Keratinocyte (primary cell): ENCODE data around the gene PODN. TPM values are rescaled to one million over a fixed set of nuclear protein-coding genes. Genes with fewer than 3 reads are reported as not detected.

ENCODE experiments used
- DNase-seq: peaks from one replicate; pipeline ENCODE4 v3.0.0-alpha.2; 2011; ENCODE audit warnings: low read depth, missing footprints, low spot score
- FAIRE-seq: peaks from 2 replicates; lab custom pipeline; 2011; peaks lifted over from hg19 to GRCh38; lab: Jason Lieb, UNC
- H2AFZ ChIP-seq: 2 replicates; pipeline ENCODE4 v1.6.0; 2012; ENCODE audit warnings: low read length, control low read depth, inconsistent platforms; ENCODE audit not compliant: control insufficient read depth
- H3K27ac ChIP-seq: 2 replicates; pipeline ENCODE4 v1.5.1; 2011; ENCODE audit warnings: low read length; ENCODE audit not compliant: control insufficient read depth, insufficient read depth
- H3K27me3 ChIP-seq: 3 replicates; pipeline ENCODE4 v1.6.0; 2011; ENCODE audit warnings: low read length; ENCODE audit not compliant: control insufficient read depth, insufficient read depth; ENCODE audit errors: extremely low read depth
- H3K36me3 ChIP-seq, 2 experiments: 2 replicates in 1 of 2; 3 replicates in 1 of 2; pipeline ENCODE4 v1.5.1; 2011; ENCODE audit warnings: low read length in 2 of 2, mild to moderate bottlenecking in 1 of 2; ENCODE audit not compliant: control insufficient read depth in 2 of 2, insufficient read depth in 2 of 2; ENCODE audit errors: extremely low read depth in 1 of 2
- H3K4me1 ChIP-seq: 3 replicates; pipeline ENCODE4 v1.5.1; 2011; ENCODE audit warnings: low read length; ENCODE audit not compliant: control insufficient read depth, insufficient read depth; ENCODE audit errors: extremely low read depth
- H3K4me2 ChIP-seq: 3 replicates; pipeline ENCODE4 v1.6.0; 2011; ENCODE audit warnings: low read depth, low read length; ENCODE audit not compliant: control insufficient read depth, insufficient read depth; ENCODE audit errors: extremely low read depth
- H3K4me3 ChIP-seq, 3 experiments: fragments of 200-600 bp in 1 of 3; sonication (generic) in 1 of 3; 2 replicates in 2 of 3; 3 replicates in 1 of 3; pipeline ENCODE4 v1.5.1; 2011 to 2016; ENCODE audit warnings: low read length in 3 of 3, mild to moderate bottlenecking in 3 of 3, control low read depth in 2 of 3, inconsistent platforms in 1 of 3, low read depth in 1 of 3, mixed read lengths in 1 of 3, mixed run types in 1 of 3, moderate library complexity in 1 of 3; ENCODE audit not compliant: control insufficient read depth in 2 of 3, insufficient read depth in 2 of 3; ENCODE audit errors: extremely low read depth in 1 of 3
- H3K79me2 ChIP-seq: 2 replicates; pipeline ENCODE4 v1.6.0; 2012; ENCODE audit warnings: low read length; ENCODE audit not compliant: control insufficient read depth, insufficient read depth
- H3K9ac ChIP-seq: 3 replicates; pipeline ENCODE4 v1.6.0; 2011; ENCODE audit warnings: low read length; ENCODE audit not compliant: control insufficient read depth, insufficient read depth; ENCODE audit errors: extremely low read depth
- H3K9me1 ChIP-seq: 3 replicates; pipeline ENCODE4 v1.6.0; 2011; ENCODE audit warnings: low read length; ENCODE audit not compliant: control insufficient read depth, insufficient read depth; ENCODE audit errors: extremely low read depth
- H3K9me3 ChIP-seq: 2 replicates; pipeline ENCODE4 v1.5.1; 2012; ENCODE audit warnings: low read depth, low read length; ENCODE audit not compliant: control insufficient read depth
- H4K20me1 ChIP-seq: 3 replicates; pipeline ENCODE4 v1.6.0; 2011; ENCODE audit warnings: low read length; ENCODE audit not compliant: control insufficient read depth, insufficient read depth; ENCODE audit errors: extremely low read depth
- EZH2 ChIP-seq: IDR thresholded peaks from one replicate; pipeline ENCODE4 v1.6.1; 2012; ENCODE audit warnings: inconsistent platforms, mild to moderate bottlenecking, low read length, moderate library complexity
- dilution Hi-C: fragments of 300-500 bp; cut with MboI; formaldehyde crosslinking; loops from one replicate; pipeline ENCODE4 v1.7.0; 2020; ENCODE audit warnings: low sequenced_read_pairs; ENCODE audit not compliant: extremely low pct_ligation_motif_present
- polyA plus RNA-seq, 5 experiments: library from polyadenylated mRNA; depleted of rRNA in 3 of 5; stranded (reverse) in 3 of 5; stranded (forward) in 1 of 5; unstranded in 1 of 5; fragments of >200 nt; gene quantifications; 1 replicate in 1 of 5; 2 replicates in 3 of 5; 3 replicates in 1 of 5; pipeline versions ENCODE4 v1.2.1 to v1.2.3, GENCODE V29; 2011 to 2012; ENCODE audit warnings: missing spikeins in 2 of 5, low read depth in 1 of 5, low replicate concordance in 1 of 5
- small RNA-seq, 3 experiments: library from RNA; depleted of rRNA; stranded (forward); fragments of <200 nt; gene quantifications; one replicate each; pipeline ENCODE3, GENCODE V24; 2012; ENCODE audit warnings: low read depth in 3 of 3, low replicate concordance in 1 of 3; ENCODE audit not compliant: insufficient read length in 3 of 3
- TF ChIP-seq, protein P1 (sequence below), 3 experiments: IDR thresholded peaks in 1 of 3; conservative IDR thresholded peaks in 1 of 3; optimal IDR thresholded peaks in 1 of 3; 2 replicates in 2 of 3; 3 replicates in 1 of 3; pipeline versions ENCODE3 to v1.5.1; 2011; ENCODE audit warnings: low read length in 3 of 3, mild to moderate bottlenecking in 3 of 3, moderate library complexity in 2 of 3, control low read depth in 1 of 3, inconsistent platforms in 1 of 3; ENCODE audit not compliant: insufficient read depth in 2 of 3; ENCODE audit errors: extremely low read depth in 1 of 3

Gene PODN
- polyA plus RNA-seq, 1 donor (not counting 4 experiments of a cell fraction or from before 2014, with no cell fraction given): not detected

DNA sequence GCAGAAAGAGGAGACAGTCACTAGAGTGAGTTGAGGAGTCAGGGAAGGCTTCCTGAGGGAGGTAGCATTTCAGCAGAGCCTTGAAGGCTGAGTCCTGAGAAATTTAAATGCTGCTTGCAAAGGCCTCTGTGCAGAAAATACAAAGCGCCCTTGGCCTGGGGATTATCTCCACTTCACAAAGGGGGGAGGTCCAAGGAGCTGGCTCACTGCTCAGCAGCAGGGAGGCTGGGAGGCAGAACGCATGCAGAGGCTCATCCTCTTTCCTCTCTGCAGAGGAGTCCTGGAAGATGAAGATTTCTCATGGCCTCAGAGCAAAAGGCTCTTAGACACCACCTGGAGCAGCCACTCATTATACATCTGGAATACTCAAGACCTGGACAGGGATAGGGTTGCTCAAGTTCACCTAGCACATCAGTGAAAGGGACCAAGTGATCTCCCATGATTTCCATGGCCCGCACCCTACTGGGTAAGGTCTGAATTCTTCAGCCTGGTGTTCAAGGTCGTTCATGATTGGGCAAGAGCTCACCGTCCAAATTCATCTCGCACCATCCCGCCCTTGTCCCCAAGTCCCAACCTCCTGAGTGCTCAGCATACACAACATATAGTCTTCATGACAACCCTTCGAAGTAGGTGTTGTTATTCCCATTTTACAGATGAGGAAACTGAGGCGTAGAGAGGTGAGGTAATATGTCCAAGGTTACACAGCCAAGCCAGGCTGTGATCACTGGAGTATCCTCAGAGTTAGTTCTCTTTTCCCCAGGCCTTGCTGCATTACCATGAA lies 71.4 kb downstream of the PODN start:
- H3K4me3 ChIP-seq: no peak overlapping the region

DNA sequence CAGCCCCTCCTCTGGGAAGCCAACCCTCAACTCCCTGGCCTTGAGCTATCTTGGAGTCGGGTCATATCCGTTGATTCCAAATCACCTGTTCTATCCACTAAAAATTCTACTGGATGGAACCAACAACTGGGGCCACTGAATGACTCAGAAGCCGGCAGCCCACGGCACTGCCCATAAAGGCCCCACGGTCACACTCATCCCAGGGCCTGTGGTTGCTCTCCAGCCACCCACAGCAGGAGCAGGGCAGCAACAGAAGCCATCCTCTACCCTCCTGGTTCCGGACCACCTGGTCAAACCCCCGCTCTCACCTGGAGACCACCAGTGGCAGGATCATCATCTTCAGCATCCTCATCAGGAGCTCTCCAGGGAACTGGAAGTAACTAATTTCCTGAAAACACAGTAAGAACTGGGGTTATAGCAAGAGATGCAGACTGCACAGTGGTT lies 72.1 kb downstream of the PODN start:
- DNase-seq (no peak), FAIRE-seq (no peak)
- H3K79me2 ChIP-seq: no peaks in the 10 kb centered on the region
- H2AFZ ChIP-seq: no peak overlapping the region
- no peaks in the 10 kb centered on the region for H3K9me3 ChIP-seq
- dilution Hi-C loops: no loop called here
- no peaks in the 10 kb centered on the region for H4K20me1 ChIP-seq
- H3K27ac ChIP-seq: no peak overlapping the region
- TF ChIP-seq, protein P1, sequence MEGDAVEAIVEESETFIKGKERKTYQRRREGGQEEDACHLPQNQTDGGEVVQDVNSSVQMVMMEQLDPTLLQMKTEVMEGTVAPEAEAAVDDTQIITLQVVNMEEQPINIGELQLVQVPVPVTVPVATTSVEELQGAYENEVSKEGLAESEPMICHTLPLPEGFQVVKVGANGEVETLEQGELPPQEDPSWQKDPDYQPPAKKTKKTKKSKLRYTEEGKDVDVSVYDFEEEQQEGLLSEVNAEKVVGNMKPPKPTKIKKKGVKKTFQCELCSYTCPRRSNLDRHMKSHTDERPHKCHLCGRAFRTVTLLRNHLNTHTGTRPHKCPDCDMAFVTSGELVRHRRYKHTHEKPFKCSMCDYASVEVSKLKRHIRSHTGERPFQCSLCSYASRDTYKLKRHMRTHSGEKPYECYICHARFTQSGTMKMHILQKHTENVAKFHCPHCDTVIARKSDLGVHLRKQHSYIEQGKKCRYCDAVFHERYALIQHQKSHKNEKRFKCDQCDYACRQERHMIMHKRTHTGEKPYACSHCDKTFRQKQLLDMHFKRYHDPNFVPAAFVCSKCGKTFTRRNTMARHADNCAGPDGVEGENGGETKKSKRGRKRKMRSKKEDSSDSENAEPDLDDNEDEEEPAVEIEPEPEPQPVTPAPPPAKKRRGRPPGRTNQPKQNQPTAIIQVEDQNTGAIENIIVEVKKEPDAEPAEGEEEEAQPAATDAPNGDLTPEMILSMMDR (optimal IDR thresholded peaks at IDR 0.05 in 1 of 3, IDR thresholded peaks at IDR 0.05 in 1 of 3, conservative IDR thresholded peaks at IDR 0.05 in 1 of 3; ENCODE audit: extremely low read depth in 1 of 3, insufficient read depth in 2 of 3, low read length in 3 of 3): no peak
- TF ChIP-seq EZH2: no peak
- H3K9ac ChIP-seq: no peak overlapping the region
- H3K36me3 ChIP-seq: no peaks in the 10 kb centered on the region
- H3K27me3 ChIP-seq: peaks cover 4% of the 10 kb centered on the region
- H3K9me1 ChIP-seq: no peaks in the 10 kb centered on the region
- no peak overlapping the region for H3K4me2 ChIP-seq
- no peaks in the 10 kb centered on the region for H3K4me1 ChIP-seq
- H3K4me3 ChIP-seq: no peak overlapping the region

More for the DNA sequence above, 71.4 kb downstream of the PODN start:
- H3K4me2 ChIP-seq: no peak overlapping the region
- H3K36me3 ChIP-seq: no peaks in the 10 kb centered on the region
- no peak for FAIRE-seq
- H2AFZ ChIP-seq: no peak overlapping the region
- TF ChIP-seq EZH2: no peak
- TF ChIP-seq, protein P1 (optimal IDR thresholded peaks at IDR 0.05 in 1 of 3, IDR thresholded peaks at IDR 0.05 in 1 of 3, conservative IDR thresholded peaks at IDR 0.05 in 1 of 3; ENCODE audit: extremely low read depth in 1 of 3, insufficient read depth in 2 of 3, low read length in 3 of 3): no peak
- H3K27me3 ChIP-seq: peaks cover 4% of the 10 kb centered on the region
- no peaks in the 10 kb centered on the region for H3K9me1 ChIP-seq
- H3K9ac ChIP-seq: no peak overlapping the region
- no peaks in the 10 kb centered on the region for H3K4me1 ChIP-seq
- dilution Hi-C loops: no loop called here
- H3K27ac ChIP-seq: no peak overlapping the region
- H3K9me3 ChIP-seq: no peaks in the 10 kb centered on the region
- no peaks in the 10 kb centered on the region for H3K79me2 ChIP-seq
- H4K20me1 ChIP-seq: no peaks in the 10 kb centered on the region
- no peak for DNase-seq

Small RNA genes lying within 50 kb of the gene (small RNA-seq; reads per million reads assigned to genes)
- gene HIGD1AP11: 0 reads per million in 3 experiments

Other genes starting within 250 kb of the PODN start
- 0.40 to 0.65 TPM (median 0.64 TPM) in 3 replicates for gene ZYG11A, start 219.5 kb upstream of the PODN start, polyA plus RNA-seq
- 28.8 to 66.3 TPM (median 58.6 TPM) in 3 replicates for gene ECHDC2, start 140.5 kb upstream of the PODN start, polyA plus RNA-seq
- gene SCP2, start 134.9 kb upstream of the PODN start, polyA plus RNA-seq: 75.0 to 116 TPM (median 84.1 TPM) in 3 replicates
- not detected in 3 replicates for gene SLC1A7, start 80.4 kb downstream of the PODN start, polyA plus RNA-seq
- 13.8 to 21.6 TPM (median 16.6 TPM) in 3 replicates for gene CPT2, start 134.6 kb downstream of the PODN start, polyA plus RNA-seq
- 41.9 to 52.6 TPM (median 48.8 TPM) in 3 replicates for gene CZIB, start 158.4 kb downstream of the PODN start, polyA plus RNA-seq
- gene MAGOH, start 176.3 kb downstream of the PODN start, polyA plus RNA-seq: 26.7 to 104 TPM (median 44.5 TPM) in 3 replicates